CD4-positive, alpha-beta T cell treated with Interleukin-6 at 100 ng/mL for 8 hours (primary cell): Measurements from ENCODE around the gene NSUN2.
"Not testable (repeated sequence)": the region's sequence is repeated elsewhere in the genome, so short reads cannot be mapped to it uniquely, and the experiment has no call there.

Source experiments
- DNase-seq: peaks from one replicate; pipeline ENCODE4 v3.0.0-alpha.2; 2020; ENCODE audit warnings: mixed read lengths, low spot score

NSUN2 gene

DNA sequence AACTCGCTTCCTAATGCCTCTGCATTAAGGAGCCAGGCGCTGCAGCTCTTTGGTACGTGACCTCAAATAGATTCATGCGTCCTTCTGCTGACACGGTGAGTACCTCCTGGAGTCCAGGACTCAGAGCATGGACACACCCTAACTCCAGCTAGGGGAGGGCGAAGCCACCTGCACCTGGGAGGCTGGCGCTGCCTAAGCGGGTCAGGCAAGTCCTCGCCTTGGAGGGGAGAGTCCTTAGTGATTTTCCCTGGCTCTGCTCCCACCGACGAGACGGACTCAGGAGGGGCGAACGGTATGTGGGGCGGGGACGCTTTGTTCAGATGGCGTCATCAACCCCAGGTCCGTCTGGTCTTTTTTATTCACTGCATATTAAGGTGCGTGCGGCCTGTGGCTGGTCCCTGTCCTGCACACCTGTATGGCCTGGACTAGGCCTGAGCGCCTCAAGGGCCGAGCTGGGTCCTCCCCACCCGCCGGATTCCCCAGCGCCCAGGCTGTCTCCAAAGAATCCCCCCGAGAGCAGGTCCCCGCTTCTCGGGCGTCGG lies 50.3 kb downstream of the NSUN2 start:
- no peak for DNase-seq

DNA sequence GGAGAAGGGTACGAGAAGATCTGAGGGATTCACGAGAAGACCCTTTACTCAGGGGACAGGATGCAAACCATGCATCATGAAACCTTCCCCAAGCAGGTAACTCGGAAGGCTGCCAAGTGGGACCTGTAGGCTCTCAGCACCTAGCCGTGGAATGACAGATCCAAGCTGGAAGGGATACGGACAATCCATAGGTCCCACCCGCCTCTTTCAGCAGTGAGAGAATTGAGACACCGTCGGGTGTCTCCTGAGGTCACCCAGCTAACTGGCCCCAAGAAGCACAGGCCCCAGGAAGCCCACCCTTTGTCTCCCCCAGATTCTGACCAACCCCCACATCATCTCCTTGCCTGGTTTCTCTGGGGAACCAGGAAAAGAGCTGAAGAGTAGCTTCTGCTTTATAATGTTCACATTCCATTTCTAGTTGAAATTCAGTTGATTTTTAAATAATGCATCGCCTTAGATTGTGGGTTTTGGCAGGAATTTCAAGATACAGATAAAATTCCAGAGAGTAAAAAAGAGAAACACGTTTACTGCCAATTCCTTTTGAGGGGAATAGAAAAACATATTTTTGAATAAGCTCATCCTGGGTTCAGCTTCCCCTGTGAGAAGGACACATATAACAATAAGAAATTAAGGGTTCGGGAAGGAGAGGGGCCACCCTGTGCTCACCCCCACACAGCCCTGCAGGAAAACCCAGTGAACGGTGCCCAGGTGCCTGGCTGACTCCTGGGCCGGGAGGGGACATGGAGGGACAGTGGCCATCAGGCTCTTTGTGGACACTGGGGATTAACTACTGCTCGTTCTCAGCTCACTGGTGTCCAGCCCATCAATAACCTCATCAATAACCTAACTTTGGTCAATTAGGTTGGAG lies 51.1 kb downstream of the NSUN2 start:
- DNase-seq = no peak

DNA sequence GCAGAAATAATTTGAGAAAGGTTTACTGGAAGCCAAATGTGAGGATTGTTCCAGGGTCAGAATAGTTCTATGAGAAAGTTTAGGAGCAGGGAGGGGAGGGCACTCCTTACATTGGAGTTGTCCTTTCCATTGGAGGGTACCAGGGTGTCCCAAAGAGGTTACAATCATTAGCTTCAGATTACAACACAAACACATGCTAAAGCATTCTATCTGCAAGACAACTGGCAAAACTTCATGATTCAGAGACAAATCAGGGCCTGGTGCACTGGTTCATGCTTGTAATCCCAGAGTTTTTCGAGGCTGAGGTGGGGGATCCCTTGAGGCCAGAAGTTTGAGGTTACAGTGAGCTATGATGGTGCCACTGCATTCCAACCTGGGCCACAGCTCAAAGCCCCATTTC lies 51.8 kb downstream of the NSUN2 start:
- DNase-seq = no peak

DNA sequence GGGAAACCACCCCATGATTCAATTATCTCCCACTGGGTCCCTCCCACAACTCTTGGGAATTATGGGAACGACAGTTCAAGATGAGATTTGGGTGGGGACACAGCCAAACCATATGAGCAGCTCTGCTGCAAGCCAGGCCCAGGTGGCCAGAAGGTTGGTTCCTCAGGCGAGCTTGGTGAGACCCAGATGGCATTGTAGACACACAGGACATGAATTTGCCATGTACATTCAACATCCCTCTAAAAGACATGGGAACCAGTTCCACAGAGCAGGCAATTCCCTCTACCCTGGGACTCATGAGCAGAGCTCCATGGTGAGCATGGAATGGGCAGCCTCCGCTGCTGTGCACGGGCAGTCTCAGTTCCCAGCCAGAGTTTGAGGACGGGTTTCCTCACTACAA lies 53.3 kb downstream of the NSUN2 start:
- DNase-seq = no peak

DNA sequence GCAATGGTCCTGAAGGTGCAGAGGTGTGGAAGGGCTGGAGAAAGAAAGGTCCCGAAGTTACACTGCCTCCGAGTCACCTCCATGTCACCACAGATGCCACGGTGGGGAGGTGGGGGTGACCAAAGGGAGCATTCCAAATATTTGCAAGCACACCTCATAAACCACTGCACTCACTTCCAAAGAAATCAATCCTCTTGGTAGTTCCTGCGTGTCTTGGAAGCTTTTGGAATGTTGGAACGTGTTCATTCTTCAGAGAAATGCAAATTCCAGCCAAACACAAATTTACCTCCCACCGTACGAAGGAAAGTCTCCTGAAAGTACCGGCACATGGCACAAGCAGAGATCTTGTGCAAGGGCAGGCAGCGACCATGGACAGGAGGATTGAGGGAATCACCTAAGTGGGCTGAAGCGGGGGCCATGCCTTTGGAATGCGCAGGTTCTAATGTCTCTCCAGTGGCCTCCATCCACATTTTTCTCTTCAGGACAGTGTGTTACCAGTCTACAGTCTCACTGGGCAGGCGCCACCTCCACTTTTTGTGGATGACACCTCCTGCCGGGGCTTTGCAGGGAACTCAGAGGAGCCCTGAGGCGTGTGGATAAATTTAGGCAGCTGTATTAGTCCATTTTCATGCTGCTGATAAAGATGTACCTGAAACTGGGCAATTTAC lies 54.0 kb downstream of the NSUN2 start:
- DNase-seq = no peak

DNA sequence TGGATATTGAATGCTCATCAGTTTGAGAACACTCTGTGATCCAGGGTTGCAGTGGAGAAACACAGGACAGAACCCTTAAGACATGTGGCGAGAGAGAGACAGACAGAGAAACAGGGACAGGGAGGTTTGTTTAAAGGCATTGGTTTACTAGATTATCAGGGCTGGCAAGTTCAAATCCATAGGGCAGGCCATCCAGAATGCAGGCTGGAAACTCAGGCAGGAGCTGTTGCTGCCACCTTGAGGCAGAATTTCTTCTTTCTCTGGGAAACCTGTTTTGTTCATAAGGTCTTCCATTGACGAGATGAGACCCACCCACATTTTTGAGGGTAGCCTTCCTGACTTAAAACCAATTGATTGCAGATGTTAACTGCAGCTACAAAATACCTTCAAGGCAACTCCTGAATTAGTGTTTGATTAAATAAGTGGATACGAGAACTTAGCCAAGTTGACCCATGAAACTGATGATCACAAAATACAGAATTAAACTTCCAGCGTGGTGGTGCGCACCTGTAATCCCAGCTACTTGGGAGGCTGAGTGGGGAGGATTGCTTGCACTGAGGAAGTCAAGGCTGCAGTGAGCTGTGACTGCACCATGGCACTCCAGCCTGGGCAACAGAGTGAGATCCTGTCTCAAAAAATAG lies 55.9 kb downstream of the NSUN2 start:
- DNase-seq = no peak

DNA sequence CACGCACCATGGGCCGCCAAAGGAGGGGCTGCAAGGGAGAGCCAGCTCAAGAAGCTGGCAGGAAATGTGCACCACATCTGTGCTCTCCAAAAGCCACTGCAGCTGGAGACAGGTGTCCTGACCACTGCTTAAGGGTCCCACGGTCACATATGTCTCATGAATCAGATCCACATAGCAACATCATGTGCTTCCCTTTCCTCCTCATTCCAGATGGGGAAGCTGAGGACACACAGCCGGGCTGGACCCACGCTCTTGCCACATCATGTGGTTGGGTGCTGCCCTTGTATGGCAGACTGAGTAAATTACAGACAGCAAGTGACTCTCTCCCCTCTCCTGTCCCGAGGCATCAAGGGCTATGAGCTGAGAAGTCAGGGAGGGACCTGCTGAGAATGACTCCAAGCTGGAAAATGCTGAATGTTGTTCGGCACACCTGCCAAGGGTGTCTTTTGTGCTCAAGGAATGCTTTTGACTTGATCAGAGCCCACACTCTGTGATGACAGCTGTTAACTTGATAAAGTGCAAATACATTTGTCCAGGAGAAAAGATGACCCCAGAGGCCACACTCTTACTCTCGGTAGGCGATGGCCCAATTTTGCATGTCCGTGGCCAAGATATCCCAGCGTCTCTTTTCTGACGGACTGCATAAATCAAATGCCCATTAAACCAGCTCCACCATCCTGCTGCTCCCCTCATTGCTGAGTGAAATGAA lies 58.2 kb downstream of the NSUN2 start:
- DNase-seq = no peak

DNA sequence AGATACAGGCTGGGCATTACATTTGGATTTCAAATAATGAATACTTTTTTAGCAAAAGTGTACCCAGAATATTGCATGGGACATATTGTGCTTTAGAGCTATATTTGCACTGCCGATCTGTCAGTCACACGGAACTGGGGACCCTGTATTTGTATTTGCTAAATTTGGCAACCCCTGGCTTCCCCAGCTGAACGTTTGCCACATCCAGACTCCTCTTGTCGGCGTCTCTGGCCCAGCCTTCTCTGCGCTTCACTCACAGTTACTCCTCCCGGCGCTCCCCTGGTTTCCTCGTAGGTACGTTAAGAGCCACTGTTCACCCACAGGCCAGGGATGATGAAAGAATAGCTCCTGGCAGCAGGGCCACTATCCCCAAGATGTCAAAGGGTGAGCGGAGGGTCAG lies 58.7 kb downstream of the NSUN2 start:
- no peak for DNase-seq

DNA sequence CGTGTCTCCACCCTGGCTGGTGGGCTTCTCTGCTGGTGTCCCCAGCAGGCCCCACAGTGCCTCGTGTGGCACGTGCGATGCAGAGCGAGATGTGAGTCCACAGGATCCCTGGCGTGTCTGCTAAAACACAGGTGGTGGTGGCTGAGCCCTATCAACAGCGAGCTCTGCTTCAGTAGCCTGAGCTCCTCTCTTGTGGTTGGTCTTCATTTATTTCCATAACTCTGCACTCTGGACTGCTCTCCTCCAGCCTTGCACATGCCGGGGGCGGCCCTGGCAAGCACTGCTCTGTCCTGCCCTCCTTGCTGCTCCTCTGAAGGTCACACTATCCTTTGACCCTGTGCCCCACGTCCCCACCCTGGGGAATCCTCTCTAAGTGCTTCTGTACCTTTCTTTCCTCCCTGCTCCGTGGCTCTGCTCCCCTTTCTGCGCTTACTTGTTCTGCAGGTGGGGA lies 59.2 kb downstream of the NSUN2 start:
- no peak for DNase-seq

DNA sequence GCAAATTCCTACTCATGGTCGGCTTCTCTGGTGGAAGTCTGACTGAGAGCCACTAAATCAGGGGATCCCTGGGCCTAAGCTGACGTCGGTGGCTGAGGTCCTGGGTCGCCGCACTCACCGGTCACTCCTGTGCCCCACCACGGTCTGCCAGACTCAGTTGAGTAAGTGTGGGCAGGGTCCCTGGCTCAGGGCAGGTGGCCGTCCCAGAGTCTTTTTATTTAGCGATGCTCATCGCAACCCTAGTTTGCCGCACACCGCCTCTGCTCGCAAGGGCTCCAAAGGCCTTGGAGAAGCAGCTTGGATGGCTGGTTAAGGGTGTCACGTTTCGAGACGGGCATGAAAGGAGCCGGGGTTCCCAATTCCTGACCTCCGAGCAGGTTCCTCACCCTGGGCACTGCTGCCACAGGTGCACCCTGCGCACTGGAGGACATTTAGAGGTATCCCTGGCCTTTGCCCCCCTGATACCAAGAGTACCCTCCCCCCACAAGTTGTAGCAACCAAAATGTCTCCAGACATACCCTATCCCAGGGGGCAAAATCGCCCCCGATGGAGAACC lies 59.9 kb downstream of the NSUN2 start:
- no peak for DNase-seq

DNA sequence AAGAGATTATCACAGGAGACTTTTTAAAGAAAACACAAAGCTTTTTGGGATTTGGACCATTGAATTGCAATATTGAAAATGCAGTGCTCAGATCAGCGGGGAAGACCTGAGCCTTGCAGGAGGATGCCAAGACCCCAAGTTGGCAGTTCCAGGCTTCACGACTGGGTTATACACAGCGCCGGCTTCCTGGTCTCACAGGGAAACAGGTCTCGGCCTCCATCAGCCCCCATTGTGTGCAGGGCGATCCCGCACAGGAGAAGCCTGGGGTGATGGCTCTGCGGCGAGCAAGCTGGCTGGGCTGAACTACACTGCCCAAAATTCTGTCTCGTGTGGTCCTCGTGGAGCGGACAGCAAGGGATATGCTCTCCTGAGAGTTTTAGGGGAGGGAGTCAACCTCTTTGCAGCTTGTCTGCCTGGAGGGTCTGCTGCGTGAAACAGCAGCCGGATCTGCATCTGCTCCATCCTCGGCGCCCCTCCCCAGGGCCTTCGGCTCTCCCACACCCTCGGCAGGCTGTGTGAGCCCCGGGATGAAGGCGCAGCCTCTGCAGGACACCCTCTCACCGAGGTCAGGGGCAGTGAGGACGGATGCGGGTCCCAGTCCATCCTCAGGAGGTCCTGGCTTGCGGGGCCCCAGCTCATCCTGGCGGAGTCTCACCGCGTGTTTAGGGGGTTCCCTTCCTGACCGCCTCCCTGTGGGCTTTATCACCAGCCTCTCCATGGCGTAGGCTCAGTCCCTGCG lies 60.6 kb downstream of the NSUN2 start:
- DNase-seq = no peak

DNA sequence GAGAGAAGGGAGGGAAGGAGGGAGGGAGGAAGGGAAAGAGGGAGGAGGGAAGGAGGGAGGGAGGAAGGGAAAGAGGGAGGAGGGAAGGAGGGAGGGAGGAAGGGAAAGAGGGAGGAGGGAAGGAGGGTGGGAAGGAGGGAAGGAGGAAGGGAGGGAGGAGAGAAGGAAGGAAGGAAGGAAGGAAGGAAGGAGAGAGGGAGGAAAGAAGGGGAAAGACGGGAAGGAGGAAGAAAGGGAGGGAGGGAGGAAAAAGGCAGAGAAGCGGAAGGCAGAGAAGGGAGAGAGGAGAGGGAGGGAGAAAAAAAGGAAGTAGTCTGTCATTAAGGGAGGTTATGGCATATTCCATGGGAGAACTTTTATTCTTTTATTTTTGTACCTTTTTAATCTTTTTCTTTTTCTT lies 61.2 kb downstream of the NSUN2 start:
- not testable (repeated sequence) for DNase-seq

DNA sequence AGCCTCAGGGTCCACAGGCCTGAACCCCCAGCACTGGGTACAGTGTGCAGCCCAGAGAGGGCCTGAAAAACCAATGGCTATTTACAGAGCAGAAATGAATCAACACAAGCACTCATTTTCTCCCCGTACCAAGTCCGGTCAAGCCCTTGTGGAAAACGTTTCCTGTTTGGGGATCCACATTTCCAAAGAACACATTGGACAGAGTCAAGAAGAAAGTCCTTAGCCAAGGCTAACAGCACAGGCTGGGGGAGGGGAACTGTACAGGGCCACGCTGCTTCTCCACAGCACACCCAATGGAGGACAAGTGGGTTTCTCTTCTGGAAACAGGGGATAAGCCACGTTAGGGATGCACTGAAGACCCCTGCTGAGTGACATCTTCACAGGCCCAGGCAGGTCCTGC lies 62.3 kb downstream of the NSUN2 start:
- no peak for DNase-seq

DNA sequence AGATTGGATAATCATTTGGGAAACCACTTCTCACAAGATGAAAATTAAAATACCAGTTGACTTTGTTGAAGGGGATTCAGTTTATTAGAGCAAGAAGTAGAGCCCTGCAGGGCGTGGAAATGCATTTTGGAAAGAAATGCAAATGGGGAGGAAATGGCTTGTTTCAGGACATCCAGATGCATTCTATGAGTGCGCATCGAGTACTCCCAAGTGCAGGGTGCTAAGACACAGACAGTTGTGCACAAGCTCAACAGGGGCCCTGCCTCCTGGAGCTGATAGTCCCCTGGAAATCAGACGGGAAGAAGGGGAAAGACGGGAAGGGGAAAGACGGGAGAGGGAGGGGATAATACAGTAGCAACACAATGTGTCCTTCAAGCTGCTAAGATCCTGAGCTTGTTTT lies 64.0 kb downstream of the NSUN2 start:
- no peak for DNase-seq

DNA sequence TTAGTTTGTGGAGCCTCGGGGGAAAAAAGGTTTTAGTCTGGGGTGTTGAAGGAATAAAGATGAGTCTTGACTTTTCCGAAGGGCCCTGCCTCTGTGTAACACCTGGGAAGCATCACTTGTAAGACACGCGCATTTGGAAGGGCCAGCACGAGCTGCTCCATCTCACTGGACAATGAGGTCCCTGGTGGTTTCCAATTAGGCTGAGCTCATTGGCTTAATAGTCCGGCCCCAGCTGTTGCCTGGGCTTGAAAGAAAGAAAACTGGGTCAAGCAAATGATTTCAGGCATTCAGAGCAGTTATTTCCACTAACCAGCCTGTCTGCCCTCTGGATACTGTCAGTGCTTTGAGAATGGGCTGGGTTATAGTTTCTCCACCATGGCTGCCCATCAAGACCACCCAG lies 64.5 kb downstream of the NSUN2 start:
- DNase-seq = no peak

DNA sequence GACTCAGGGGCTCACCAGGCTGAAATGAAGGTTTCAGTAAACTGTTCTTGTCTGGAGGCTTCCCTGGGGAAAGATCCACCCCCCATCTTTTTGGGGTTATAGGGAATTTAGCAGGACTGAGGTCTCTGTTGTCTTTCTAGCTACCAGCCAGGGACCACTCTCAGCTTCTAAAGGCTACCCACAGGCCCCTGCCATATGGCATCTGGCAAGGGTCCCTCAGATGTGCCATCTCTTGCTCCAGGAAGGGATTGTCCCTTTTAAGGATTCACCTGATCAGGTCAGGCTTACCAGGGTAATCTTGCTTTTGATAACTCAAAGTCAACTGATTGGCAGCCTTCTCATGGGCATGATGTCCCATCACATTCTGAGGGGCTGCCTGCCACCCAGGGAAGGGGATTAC lies 65.0 kb downstream of the NSUN2 start:
- no peak for DNase-seq

DNA sequence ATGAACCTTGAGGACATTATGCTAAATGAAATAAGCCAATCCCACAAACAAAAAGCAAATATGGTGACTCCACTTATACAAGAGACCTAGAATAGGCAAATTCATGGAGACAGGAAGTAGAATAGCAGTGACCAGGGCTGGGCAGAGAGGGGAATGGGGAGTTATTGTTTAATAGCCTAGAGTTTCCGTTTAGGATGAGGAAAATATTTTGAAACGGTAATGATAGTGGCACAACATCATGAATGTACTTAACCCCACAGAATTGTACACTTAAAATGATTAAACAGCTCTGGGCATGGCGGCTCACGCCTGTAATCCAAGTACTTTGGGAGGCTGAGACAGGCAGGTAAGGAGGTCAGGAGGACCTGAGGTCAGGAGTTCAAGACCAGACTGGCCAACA lies 65.8 kb downstream of the NSUN2 start:
- DNase-seq = no peak

DNA sequence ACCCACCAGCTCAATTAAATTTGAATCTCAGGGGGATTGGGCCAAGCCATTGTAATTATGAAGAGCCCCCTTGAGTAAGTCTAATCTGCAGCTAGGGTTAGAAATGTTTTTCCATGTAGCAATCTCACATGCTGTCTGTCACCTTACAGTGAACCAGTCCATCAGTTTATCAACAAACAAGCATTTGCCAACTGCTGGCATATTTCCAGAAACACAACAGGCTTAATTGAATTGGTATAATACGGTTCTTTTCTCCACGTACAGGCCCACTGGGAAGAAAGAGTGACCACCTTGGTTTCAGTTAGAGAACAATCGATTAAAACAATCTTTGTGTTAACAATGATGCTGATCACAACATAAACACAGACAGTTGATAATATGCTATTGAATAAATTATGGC lies 67.4 kb downstream of the NSUN2 start:
- no peak for DNase-seq

DNA sequence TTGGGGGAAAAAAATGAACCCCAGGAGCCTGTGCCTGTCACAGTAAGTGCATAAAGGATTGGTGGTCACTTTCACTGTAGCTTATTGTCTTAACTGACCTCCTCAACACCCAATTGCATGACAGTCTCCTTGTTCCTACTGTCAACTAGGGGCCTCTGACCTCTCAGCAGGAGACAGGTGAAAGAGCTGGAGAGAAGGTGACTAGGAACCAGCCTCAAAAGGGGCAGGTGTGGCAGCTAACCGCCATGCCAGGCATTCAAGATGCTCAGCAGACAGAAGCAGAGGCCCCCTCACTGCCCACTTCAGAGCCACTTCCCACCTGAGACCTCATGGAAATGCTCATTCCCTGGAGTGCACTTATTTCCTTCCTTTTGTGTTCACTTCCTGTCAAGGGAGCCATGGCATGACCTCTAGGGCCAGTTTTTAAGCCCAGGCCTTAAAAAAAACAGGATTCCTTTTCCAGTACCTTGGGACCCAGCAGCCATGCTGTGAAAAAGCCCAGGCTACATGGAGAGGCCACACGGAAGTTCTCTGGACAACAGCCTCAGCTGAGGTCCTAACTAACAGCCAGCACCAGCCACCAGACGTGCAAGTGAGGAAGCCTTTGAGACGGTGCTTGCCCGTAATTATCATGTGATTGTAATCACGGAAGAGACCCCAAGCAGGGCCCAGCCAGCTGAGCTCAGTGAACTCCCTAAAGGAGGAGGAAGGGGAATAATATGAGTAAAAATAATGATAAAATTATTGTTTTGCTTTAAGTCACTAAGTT lies 74.9 kb downstream of the NSUN2 start:
- no peak for DNase-seq

DNA sequence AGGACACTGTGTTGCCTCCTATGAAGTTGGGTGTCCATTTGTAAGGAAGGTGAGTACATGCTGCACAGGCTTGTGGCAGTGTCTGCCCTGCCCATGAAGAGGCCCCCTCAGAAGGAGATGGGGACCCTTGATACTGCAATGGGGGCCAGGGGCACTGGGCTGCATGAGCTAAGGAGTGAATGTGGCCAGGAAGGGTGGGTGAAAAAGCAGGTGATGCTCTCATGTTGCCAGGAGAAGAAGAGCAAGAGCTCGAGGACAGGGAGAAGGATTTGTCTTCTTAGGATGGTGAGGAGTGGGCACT lies 76.1 kb downstream of the NSUN2 start:
- no peak for DNase-seq
